IPS-NIHi11 (cell line): ENCODE results near the gene SC5D.
A peak's percentile ranks its signal among the peaks of the same experiment; 100 is the strongest.

Experiments
- DNase-seq: peaks from one replicate; pipeline ENCODE4 v3.0.0; 2012; ENCODE audit warnings: mixed read lengths, low spot score

Gene SC5D, protein sequence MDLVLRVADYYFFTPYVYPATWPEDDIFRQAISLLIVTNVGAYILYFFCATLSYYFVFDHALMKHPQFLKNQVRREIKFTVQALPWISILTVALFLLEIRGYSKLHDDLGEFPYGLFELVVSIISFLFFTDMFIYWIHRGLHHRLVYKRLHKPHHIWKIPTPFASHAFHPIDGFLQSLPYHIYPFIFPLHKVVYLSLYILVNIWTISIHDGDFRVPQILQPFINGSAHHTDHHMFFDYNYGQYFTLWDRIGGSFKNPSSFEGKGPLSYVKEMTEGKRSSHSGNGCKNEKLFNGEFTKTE

DNA sequence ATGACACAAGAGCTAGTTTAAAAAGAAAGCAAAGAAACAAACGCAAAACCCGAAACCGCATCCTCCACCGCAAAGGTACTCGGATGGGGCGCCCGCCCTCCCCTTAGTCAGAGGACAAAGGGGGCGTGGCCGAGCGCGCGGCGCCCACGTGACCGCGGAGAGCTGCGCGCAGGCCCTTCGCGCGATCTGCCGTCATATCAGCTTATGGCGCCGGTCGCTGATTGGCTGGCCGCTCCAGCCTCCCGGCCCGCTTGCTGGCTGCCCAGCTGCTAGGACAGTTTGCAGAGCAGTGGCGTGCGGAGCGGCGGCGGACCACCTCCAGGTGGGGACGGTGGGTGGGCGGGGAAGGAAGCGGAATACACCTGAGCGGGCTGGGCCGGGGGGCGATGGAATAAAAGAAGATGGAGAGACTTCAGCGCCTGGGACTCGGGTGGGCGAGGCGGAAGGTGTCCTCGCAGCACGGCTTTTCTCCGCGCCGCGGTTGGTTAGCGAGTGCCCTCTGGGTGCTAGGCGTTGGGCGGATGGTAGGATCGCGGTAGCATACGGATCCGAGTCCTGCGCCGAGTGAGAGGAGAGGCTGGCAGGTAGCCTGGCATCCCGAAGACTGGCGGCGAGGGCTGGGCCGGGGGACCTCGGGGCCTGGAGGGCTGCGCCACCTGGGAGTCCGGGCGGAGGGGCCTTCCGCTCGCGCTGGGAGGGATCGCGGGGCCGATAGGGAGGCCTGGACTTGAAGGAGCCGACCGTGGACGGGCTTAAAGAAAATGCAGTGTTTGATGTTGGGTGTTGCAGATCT lies at the start of gene SC5D:
TSS of gene SC5D (plus strand) at position 277 of the 793 bp plus-strand sequence. CDS start 10,605 bp downstream, outside the sequence.
- peak; percentile 99 for DNase-seq

DNA sequence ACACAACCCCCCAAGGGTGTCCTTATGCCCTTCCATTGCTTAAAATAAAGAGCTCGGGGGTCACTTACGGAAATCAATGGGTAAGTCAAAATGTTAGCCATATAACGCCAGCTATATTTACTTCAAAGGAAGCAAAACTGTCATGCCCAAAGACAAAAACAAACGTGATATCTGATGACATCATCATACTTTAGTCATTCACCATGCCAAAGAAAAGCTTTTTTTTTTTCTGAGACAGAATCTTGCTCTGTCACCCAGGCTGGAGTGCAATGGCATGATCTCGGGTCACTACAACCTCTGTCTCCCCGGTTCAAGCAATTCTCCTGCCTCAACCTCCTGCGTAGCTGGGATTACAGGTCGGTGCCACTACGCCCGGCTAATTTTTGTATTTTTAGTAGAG lies 47.7 kb upstream of the SC5D start:
- no peak for DNase-seq

DNA sequence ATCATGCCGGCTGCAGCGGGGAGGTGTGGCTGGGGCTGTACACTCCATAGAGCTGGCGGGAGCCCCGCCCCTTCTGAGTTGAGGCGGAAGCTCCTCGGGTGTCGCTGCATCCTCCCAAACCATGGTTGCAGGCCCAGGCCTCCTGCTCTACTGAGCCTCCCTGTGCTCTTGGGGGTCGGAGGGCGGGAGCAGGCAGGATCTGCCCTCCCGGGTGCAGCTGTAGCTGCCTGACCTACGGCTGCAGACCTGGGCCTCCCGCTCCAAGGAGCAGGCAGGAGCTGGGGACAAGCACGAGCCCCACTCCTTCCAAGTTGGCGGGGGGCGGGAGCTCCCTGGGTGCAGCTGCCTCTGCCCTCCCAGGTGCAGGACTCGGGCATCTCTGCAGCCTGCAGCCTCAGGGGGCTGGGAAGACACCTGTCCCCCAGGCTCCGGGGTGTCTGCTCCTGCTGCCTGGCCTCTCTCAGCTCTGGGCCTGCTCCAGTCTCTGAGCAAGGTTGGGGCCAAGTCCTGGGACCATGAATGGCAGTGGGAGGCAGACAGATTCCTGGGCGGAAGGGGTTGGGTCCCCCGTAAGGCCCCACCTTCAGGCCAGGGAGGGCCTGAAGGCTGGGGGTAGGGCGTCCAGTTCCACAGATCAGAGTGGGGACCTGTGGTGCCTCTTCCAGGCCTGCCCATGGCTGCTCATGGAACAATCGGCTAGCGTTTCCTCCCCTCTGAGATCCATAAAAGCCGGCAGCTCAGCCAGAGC lies 46.4 kb upstream of the SC5D start:
- no peak for DNase-seq

DNA sequence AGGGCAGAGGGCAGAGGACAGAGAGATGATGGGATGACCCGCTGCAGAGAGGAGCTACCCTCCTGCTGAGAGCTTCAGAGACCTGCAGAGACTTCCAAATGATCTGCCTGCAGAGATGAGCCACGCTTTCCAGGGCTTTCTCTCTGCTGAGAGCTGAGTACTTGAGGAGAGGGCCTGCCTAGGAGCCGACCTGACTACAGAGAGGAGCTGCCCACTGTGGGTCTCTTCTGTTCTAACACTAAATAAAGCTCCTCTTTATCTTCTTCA lies 45.9 kb upstream of the SC5D start:
- no peak for DNase-seq

DNA sequence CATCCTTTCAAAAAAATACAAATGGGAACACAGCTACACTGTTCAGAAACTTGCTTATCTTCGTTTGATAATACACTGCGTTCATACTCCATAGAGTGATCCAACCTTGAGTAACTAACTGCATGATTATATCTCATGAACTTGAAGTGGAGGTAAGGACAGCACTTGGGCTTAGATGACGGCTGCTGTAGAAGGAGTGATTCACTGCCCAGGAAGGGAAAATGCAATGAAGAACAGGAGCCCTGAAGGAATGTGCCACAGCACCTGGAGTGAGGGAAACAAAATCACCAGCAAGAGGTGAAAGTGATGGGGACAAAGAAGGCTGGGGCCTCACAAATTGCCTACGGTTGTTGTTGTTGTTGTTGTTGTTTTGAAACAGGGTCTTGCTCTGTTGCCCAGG lies 44.1 kb upstream of the SC5D start:
- no peak for DNase-seq

DNA sequence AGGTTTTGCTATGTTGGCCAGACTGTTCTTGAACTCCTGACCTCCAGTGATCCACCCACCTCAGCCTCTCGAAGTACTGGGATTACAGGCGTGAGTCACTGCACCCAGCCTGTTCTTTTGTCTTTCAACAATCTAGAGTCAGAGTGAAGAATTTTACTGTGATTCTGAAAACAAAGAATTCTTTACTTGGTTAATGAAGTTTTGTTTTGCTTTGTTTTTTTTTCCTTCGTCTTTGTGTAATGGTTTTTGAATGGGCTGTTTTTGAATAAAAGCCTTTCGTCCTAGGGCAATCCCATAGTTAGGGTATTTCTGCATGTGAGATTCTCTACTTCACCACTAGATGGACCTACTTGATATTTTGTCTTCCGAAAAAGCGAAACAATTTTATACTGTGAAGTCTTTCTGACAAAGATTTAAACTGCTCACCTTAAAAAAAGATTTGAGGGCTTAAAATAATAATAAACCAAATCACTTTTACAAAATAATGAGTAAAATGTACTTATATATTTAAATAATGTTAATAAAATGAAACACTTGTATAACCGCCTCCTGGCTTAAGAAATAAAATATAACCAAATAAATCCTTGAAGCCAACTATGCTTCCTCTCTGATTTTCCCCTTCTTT lies 43.4 kb upstream of the SC5D start:
- DNase-seq: peak; percentile 58

DNA sequence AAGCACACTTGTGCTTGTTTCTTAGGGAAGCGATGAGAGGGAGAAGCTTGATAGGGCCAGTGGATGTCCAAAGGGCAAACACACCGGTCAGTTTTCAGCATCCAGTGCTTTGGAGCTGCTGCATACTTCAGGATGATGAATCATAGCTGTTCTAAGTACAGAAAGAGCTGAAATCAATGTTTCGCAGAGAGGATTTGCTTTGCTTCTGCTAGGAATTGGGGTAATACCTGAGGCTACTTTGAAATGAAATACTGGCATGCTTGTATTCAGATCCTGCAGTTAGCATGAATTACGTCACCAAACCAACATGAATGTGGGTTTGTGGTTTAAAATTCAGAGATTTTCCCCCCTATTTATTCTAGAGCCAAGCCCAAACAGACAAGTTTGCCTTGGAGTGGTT lies 41.7 kb upstream of the SC5D start:
- DNase-seq: no peak

DNA sequence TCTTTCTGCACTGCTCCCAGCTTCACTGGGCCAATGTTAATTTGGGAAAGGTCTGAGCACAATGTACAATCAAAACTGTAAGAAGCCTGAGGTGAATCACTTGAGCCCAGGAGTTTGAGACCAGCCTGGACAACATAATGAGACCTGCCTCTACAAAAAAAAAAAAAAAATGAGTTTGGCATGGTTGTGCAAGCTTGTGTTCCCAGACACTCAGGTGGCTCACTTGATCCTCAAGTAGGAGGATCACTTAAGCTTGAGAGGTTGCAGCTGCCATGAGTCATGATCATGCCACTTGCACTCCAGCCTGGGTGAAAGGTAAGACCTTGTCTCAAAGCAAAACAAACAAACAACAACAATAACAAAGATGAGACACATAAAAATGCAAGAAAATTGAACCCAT lies 38.6 kb upstream of the SC5D start:
- no peak for DNase-seq

DNA sequence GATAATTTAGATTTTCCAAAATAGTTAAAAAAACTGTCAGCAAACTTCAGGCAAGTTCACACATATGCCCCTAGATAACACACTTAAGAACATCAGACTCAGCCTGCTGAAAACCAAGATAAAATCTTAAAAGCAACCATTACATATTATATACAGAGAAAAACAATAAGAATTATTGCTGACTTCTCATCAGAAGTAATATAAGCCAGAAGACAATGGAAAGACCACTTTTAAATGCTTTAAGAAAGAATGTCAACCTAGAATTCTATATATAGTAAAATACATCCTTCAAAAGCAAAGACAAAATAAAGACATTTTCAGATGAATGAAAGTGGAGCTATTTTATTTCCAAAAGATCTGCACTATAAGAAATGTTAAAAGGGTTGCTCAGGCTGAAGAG lies 37.8 kb upstream of the SC5D start:
- no peak for DNase-seq

DNA sequence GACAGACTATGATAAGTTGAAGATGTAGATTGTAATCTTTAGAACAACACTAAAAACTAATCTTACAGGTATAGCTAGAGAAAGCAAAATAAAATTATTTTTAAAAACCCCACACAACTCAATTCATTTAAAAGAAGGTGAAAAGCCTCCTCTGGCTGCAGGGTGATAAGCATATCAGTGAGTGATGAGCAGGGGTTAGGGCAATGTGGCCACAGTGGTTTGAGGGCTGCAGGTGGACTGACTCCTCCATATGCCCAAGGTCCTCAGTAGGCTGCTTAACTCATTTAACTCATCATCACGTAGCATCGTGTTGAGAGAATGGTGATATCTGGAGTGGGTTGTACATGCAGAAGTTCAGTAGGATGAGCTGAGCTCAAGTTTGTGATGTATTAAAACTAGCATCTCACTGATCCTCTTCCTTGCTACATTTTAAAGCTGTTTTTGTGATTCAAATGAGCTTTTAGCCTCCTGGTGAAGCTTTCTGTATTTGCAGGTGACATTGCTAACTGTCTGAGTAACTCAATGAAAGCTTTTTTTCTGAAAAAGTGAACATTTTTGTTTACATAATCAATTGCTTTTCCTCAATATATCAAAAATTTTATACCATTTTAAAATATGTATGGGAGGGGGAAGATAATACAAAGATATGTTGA lies 37.0 kb upstream of the SC5D start:
- no peak for DNase-seq

DNA sequence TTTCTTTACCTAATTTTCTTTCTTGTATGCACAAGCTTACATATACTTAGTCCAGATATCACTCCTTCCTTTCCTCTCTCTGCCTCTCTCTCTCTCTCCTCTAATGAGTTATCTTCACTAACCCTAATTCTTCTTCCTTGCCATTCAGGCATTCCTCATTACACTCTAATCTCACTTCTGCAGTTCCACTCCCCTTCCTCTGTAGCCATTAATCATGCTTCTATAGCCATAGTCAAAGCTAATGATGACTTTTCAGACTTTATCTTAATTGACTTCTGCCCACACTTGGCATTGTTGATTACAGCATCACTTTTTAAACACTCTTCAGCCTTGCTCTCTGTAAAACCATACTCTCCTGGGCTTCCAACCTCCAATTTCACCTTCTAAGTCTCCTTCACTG lies 35.3 kb upstream of the SC5D start:
- DNase-seq: no peak

DNA sequence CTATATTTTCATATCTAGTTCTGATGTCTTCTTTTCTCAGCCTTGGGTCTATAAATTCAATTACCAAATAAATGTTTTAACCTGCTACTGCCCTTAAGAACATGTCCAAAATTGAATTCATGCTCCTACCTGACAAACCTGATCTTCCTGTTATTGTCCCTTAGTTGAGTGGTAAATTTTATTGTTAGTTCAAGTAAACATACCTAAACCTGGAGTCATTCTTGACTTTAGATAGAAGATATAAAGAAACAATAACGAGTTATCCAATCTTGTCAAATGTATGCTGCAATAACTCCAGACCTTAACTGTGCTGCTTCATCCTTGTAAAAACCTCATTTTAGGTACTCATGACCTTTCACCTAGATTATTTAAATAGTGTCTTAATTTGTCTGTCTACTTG lies 34.6 kb upstream of the SC5D start:
- no peak for DNase-seq

DNA sequence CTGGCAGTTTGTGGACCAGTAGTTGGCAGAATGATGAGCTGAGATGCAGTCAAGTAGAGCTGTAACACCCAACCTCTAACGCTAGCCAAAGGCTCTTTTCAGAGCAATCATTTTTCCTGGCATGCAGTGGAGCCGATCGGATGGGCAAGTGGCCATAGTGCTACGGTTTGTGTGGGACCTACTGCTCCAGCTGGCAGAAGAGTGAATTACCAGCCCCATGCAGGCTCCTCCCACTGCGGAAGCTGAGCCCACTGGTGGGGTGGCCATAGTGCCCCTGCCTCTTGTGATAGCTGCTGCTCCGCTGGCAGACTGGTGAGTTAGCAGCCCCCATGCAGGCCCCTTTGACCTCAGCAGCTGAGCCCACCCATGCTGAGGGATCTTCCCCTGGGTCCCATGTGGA lies 27.0 kb upstream of the SC5D start:
- DNase-seq: no peak

DNA sequence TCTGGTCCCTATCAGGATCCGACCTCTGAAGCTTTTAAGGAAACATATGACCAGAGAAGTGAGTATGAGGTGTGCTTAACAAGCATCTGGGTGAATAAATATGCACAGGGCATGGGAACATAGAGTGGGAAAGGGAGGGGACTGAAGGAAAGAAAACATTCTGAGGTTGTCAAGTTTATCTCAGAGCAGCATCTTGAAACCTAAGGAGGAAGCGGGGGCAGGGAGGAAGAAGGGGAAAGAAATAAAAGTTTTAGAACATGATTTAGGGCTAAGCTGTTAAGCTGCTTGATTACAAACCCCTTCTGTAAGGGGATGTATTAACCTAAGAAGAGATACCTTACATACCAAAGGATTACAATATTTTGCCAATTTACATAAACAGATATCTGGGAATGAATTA lies 24.0 kb upstream of the SC5D start:
- no peak for DNase-seq

DNA sequence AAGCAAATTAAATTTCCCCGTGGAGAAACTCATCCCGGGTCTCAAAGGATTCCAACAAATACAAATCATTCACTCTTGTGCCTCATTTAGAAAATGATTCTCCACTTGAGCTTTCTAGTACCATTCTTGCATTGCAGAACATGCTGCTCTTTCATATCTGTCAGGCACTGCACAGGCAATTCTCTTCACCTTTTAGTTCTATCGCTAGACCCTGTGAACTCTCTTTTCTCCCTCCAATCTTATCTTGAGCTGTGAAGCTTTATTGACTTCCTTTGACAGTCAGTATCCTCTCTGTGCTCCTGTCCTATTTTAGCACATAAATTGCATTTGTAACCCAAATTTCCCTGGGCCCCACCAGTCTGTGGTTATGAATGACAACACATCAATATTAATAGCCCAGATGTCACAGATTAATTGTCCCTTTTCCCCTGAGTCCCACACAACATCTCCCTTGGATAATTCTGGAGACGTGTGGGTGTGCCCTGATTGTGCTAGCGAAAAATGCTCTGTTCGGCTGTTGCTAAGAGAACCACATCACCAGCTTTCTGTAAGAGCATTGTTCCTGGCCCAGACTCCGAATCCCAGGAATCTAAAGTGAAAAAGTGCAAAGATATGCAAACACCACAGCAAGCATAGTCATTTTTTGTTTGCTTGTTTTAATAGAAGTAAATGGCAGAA lies 22.4 kb upstream of the SC5D start:
- no peak for DNase-seq

DNA sequence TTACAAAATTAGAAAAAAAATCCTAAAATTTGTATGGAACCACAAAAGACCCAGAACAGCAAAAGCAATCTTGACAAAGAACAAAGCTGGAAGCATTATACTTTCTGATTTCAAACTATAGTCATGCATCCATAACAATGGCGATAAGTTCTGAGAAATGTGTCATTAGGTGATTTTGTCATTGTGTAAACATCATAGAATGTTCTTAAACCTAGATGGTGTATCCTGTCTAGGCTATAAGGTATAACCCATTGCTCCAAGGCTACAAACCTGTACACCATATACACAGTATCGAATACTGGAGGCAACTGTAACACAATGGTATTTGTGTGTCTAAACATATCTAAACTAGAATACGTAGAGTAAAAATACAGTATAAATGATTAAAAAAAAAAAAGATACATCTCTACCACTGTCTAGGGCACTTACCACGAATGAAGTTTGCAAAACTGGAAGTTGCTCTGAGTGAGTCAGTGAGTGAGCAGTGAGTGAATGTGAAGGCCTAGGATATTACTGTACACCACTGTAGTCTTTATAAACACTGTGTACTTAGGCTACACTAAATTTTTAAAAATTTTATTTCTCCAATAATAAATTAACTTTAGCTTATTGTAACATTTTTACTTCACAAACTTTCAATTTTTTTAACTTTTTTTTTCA lies 18.1 kb upstream of the SC5D start:
- DNase-seq: no peak

DNA sequence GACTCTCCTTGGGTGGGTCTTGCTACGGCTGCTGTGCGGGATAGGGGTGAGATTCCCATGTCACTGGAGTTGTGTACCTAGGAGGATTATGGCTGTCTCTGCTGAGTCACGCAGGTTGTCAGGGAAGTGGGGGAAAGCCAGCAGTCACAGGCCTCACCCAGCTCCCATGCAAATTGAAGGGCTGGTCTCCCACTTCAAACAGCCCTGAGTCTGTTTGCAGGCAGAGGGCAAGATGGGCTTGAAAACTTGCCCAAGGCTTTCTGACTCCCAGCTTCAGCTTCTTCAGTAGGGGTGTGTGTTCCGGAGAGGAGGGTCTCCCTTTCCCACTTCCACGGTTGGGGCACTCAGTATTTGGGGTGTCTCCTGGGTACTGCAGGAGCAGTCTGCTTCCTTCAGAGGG lies 10.9 kb upstream of the SC5D start:
- no peak for DNase-seq

DNA sequence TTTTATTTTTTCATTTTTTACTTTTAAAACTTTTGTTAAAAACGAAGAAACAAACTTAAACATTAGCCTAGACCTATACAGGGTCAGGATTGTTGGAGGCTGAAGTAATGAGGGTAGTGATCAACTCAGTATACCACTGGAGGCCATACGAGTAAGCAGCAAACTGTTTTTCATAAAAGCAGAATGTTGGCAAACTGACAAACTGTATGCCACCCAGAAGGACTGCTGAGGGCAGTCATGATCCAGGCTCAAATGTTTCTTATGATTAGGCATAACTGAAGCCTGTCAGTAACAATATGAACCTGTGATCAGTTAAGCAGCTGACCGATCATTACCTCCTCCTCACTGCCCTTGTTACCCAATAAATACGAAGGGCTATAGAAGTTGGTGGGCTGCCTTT lies 10.2 kb upstream of the SC5D start:
- no peak for DNase-seq

DNA sequence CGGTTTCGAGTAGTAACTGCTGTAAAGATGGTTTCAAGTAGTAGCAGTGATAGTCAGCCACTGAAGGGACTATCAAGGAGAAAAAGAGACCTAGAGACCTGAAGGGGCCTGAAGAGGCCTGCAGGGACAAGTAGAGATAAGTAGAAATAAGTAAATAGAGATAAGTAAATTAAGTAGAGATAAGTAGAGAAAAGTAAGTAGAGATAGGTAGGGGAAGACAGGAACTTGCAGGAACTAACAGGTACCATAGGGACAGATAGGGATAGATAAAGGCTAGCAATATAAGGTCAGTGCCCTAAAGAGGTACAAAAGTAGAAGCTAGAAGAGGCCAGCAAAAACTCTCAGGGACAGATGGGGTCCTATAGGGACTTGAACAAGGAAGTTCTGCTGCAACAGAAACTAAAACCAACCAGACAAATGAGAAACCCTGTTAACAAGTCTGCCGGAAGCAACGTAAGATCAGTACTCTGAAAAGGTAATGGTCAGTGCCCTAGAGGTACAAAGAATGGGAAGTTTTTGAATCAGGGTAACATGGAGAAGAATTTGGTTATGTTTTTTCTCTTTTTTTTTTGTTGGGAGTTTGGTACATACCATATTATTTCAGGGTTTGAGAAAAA lies 9.6 kb upstream of the SC5D start:
- DNase-seq: no peak

DNA sequence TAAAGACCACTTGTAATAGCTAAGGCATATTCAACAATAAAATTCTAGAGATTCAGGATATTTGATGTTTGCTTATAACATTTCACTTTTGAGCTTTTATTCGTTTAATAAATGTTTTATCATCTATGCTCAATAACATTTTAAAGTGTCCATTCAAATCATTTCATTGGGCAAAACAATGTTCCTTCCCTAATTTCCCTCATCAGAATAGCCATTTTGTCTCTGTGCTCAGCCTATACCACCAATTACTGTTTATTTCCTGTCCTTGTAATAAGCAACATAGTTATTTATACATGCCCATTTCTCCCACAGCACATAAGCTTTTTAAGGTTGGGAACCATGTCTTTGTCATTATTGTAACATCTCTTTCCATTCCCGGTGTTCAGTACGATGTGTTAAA lies 1.3 kb upstream of the SC5D start:
- DNase-seq: no peak
